ENCODE results near the gene FGF6. TPM values are rescaled to one million over a fixed set of nuclear protein-coding genes. Genes with fewer than 3 reads are reported as not detected.

FGF6 gene
- total RNA-seq, 1 donor from 2014 or later, result not detected

GRCh38 chr12:4446335-4446734 is 720 bp upstream of the FGF6 start:
- no peak for ATAC-seq

DNA sequence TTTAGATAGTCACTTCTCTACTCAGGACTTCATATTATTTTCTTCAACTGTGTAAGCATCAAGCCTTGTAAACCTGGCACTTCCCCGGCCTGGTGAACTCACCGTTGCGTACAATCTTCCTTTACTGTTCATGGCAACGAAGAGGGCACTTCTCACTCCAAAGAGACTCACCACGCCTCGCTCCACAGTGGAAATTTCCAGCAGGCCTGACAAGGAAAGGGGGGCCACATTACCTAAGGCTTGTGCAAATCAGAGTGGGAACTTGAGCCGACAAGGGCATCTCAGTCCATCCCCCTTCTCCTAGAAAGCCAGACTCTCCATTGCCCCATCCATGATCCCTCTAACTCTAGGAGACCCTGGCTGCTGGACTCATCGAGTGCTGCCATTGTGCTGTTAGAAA is 1.6 kb downstream of the FGF6 start:
- ATAC-seq, result no peak

GRCh38 chr12:4443616-4444015 is 2.0 kb downstream of the FGF6 start:
- ATAC-seq, result no peak

DNA sequence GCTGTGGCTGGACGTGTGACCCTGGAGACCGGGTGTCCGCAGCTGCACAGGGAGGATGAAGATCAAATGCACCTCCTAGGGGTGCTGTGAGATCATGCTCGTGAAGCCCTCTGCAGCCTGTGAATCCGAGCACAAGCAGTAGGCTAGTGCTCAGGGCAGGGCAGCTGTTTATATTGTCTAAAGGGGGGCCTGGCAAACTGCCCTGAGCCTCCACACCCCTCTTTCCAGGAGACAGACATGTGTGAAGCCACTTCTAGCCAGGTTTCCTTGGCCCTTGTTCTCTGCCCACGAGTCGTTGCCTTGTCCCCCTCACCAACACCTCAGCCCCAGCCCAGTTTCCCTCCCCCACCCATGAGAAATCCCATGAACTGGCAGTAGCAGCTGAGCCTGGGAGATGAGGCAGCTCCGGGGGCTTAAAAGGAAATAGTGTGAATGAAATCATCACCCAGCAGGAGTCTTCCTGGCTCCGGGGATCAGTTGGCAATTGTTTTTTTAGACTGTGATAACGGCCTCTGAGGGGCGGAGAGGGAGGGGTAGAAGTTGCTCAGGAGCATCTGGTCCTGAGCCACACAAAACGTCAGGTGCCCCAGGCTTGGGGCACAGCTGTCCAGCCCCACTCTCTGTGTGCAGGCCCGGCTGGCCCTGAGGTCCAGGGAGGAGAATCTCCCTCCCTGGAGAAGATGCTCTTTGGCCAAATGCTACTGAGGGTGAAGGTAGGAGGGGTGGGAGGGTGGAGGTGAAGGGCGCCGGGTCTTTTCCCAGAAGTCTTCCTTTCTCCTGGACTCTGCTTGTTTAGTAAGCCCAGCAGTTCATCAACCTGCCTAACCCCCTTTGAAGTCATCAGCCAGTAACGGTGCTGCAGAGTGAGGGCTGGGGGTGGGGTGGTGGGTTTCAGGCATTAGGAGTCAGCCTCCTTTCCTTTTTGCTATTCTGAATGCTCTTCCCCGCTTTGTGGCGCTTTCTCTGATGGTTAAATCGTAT is 4.0 kb downstream of the FGF6 start:
- no peak for ATAC-seq

DNA sequence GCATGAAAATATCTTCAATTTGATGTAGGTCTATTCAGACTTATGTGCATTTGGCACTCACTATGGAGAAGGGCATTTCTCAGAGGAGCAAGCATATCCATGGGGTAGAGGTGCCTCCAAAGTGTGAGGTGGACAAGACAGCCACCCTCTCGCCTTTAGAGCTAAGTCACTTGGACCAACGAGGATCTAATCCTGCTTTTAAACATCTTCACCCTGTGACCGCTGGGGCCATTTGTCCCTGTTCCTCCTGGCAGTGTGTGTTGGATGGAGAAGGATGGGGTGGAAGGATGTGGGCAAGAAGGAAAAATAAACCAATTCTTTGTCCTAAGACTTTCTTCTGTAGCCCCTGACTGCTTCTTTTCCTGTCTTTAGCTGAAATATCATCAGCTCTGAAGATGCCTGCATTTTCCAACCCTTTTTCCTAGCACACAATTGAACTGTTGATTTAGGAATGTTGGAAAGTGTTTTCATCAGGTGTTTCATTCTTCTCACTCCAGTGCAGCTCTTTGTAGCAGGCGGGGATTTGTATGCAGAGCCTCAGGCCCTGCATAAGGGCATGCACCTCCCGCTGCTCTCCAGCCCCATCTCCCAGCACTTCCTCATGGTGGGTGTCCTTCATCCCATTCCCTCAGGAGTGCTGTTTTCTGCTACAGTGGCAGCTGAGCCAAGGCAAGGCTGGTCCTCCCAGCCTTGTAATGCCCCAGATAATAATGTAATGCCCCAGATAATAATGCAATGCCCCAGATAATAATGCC is 5.3 kb downstream of the FGF6 start:
- no peak for ATAC-seq

- ATAC-seq, result no peak
These were observed 5.9 kb downstream of the FGF6 start for GRCh38 chr12:4439736-4440135.

DNA sequence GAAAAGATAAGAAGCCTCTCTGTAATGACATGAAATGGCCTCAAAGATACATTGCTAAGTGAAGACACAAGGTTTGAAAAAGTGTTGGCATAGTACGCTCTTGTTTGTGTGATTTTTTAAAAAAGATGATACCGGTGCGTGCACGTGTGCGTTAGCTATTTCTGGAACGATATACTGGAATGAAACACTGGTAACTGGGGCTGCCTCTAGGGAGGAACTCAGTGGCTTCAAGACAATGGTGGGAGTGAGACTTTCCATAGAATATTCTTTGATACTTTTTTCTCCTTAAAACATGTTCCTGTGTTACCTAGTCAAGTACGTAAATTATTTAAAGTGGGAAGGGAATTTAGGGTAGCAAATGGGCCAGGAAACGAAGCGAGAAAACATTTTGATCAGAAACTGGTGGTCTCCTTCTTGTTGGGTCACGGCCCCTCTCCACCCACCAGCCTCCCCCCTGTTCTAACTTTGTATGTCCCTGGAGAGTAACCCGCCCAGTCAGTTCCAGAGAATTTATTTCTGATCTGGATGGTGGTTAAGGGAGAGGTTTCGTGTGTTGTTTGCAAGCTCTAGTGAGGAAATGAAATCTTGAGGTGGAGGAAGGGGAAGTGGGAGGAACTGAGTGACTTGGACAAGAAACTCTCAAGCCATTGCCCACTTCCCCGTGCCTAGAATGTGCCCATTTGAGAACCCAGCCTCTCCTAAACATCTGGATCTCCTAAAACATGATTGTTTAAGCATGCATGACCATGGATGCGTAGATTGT is 6.6 kb downstream of the FGF6 start:
- no peak for ATAC-seq

DNA sequence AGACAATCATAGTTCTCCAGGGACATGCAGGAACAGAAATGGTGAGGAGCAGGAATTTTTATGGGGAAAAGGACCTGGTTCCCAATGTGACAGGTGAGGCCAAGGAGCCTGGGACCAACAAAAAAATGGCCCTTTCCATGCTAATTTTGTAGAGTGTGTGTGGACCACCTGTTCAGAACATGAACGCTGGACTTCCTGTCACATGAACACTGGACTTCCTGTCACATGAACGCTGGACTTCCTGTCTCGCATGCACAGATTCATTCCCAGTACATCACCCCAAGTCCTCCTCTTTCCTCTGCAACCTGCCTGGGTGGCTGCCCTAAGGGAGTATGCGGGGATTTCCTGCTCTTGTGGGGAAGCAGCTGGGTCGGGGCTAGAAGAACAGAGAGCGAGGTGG is 10.1 kb downstream of the FGF6 start:
- ATAC-seq, result no peak

GRCh38 chr12:4434706-4435425 is 10.7 kb downstream of the FGF6 start:
- ATAC-seq, result no peak

DNA sequence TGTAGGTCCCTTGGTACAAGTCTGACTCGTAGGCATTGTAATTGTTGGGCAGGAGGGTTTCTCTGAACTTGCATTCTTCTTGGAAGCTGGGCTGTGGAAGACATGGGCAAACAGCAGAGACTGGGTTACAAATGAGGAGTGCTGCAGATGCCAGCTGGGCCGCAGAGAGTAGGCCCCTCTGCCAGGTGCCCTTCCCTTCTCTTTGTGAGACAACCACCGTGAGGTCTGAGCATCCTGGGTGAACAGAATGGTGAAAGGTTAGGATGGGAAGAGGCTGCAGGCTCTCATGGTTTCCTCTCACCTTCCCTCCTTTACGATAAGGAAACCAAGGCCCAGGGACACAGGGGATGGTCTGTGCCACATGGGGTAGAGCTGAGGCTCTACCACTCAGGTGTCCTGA is 11.3 kb downstream of the FGF6 start:
- no peak for ATAC-seq

- ATAC-seq, result no peak
These were observed 11.9 kb downstream of the FGF6 start for GRCh38 chr12:4433745-4434058.

GRCh38 chr12:4432878-4433744 is 12.5 kb downstream of the FGF6 start:
- no peak for ATAC-seq

DNA sequence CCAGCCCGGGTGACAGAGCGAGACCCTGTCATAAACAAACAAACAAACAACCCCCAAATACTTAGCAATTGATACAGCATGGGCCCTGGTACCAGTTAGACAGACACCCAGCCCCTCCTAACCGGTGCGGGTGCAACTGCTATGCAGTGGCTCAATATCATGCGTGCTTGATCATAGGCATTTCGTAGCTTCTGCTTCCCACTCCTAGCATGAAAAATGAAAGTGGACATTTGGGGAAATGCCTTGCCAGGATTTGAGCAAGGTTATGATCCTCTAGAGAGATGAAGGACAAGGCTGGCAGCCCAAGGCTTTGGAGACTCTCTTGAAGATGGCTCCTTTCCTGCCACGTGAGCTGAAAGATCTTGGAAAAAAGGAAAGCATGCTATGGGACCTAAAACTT is 13.7 kb downstream of the FGF6 start:
- ATAC-seq, result no peak

- no peak for ATAC-seq
These were observed 14.2 kb downstream of the FGF6 start for GRCh38 chr12:4431436-4431835.

DNA sequence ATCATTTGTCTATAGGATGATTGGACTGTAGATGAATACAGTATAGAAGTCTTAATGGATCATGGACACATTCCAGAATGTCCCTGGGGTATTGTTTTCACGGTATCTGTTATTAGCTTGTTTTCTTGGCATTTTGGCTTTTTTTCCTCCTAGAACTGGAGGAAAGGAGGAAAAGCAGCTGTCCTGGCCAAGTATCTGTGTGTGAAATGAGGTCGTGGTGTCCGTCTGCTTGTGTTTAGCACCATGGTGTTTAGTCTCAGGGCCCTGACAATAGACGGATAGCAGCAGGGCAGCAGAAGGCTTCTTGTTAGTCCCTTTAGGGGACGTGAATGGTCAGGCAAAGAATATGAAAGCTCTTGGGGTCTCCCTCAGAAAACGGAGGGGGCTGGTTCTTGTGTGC is 21.2 kb downstream of the FGF6 start:
- ATAC-seq, result no peak

DNA sequence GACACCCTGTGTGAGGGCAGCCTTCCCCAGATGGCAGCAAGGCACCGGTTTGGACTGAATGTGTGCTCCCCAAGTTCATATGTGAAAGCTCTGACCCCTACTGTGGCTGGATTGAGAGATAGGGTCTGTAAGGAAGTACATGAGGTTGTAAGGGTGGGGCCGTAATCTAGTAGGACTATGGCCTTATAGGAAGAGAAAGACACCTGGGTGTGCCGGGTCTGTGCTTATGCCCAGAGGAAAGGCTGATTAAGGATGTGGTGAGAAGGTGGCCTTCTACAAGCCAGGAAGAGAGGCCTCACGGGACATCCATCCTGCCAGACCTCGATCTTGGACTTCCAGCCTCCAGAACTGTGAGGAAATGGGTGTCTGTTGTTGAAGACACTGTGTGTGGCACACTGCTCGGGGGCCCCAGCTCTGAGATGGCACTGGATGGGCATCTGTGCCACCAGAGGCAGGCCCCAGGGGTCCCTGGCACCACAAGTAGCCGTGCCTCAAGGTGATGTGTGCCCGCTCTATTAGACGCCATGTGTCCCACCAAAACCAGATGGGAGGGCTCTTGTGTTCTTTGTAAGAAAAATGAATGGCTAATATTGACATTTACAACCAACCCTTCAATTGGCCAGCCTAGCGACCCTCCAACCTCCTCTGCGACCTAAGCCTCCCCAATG is 22.0 kb downstream of the FGF6 start:
- ATAC-seq, result no peak

GRCh38 chr12:4422985-4423384 is 22.6 kb downstream of the FGF6 start:
- no peak for ATAC-seq

- peak; percentile 52 for ATAC-seq
These were observed 24.0 kb downstream of the FGF6 start for GRCh38 chr12:4421590-4422031.

DNA sequence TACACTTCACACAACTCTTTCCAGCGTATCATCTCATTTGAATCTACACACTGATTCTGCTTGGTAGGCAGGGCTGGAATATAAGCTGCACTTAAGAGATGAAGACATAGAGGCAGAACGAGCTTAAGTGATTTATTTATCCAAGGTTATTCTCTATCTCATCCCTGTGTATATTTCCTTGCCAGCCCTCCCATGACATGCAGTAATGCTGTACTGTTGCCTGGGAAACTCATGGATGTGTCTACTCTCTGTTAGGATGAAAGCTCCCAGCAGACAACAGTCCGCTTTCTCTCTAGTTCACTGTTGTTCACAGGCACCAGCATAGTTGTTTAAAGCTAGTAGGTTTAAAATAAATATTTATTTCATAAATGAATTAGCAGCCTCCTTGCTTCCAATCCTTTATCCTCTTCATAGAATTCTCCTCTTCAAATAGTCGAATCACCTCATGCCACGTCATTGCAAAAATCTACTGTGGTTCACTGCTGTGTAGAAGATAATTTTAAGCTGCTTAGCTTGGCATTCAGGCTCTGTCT is 25.4 kb downstream of the FGF6 start:
- ATAC-seq, result no peak

- ATAC-seq, result no peak
These were observed 26.7 kb downstream of the FGF6 start for GRCh38 chr12:4418913-4419312.

- ATAC-seq, result no peak
These were observed 27.7 kb downstream of the FGF6 start for GRCh38 chr12:4417936-4418335.
